ENCODE results near the gene INSYN1.
A peak's percentile ranks its signal among the peaks of the same experiment; 100 is the strongest.

The INSYN1 gene, protein sequence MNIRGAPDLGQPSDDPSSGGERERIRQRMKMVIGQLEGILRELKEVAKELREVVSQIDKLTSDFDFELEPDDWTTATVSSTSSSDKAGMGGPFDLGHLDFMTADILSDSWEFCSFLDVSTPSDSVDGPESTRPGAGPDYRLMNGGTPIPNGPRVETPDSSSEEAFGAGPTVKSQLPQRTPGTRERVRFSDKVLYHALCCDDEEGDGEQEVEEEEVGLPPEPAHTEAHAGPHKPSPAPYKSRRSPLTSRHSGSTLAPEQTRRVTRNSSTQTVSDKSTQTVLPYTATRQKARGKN

DNA sequence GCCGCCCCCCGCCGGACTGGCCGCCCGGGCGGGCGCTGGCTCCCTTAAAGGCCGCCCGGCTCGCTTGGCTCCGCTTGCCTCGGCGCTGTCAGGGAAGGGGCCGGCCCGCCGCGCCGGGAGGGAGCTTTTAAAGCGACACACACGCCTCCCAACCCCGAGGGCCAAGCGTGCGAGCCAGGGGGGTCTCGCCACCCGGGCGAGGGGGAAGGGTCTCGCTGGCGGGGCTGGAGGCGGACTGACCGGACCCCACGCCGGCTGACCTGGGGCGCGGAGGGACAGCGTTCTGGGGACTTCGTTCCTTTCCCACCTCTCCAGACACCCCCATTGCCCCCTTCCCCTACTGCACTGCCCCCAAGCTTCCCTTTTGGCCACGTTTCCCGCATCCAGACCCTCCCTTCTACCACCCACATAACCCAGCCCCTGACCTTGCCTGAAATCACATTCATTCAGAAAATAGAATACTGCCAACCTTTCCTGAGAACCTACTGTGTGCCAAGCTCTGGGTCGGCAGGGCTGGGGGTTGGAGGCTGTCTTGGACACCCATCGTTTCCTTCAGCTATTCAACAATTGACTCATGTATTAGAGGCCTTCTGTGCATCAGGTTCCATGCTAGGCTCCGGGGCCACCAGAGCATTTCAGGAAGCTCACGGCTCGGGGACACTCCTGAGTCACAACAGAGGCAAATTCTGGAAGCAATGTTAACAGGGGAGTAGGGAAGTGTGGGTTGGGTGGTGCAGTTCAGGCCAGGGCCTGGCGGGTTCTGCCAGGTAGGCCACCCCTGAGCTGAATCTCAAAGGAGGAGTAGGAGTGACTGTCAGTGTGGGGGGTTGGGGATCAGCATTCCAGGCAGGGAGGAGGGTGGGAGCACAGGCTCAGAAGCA lies at the start of gene INSYN1:
TSS of gene INSYN1 (minus strand) at position 102 of the 881 bp plus-strand sequence. CDS start 2,221 bp downstream, outside the sequence.
- H3K4me3 ChIP-seq (ENCODE audit: low read depth, low read length) = peak within 1 kb of the TSS; percentile 49
- TF ChIP-seq, protein P1, sequence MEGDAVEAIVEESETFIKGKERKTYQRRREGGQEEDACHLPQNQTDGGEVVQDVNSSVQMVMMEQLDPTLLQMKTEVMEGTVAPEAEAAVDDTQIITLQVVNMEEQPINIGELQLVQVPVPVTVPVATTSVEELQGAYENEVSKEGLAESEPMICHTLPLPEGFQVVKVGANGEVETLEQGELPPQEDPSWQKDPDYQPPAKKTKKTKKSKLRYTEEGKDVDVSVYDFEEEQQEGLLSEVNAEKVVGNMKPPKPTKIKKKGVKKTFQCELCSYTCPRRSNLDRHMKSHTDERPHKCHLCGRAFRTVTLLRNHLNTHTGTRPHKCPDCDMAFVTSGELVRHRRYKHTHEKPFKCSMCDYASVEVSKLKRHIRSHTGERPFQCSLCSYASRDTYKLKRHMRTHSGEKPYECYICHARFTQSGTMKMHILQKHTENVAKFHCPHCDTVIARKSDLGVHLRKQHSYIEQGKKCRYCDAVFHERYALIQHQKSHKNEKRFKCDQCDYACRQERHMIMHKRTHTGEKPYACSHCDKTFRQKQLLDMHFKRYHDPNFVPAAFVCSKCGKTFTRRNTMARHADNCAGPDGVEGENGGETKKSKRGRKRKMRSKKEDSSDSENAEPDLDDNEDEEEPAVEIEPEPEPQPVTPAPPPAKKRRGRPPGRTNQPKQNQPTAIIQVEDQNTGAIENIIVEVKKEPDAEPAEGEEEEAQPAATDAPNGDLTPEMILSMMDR (IDR thresholded peaks at IDR 0.05; ENCODE audit: insufficient read depth, low read length, missing control alignments) = no peak
- ChIA-PET POLR2A (interaction anchor here (0.5 to 0.6 kb wide), 2 partner anchors 10 to 1523 kb away, joined by 3 read pairs; no protein-coding TSS in a partner anchor), CTCF (interaction anchor here (1.1 to 1.5 kb wide), 4 partner anchors 33 to 1440 kb away, joined by 3 read pairs; no protein-coding TSS in a partner anchor)
- DNase-seq (ENCODE audit: low read depth, low spot score) = no peak

DNA sequence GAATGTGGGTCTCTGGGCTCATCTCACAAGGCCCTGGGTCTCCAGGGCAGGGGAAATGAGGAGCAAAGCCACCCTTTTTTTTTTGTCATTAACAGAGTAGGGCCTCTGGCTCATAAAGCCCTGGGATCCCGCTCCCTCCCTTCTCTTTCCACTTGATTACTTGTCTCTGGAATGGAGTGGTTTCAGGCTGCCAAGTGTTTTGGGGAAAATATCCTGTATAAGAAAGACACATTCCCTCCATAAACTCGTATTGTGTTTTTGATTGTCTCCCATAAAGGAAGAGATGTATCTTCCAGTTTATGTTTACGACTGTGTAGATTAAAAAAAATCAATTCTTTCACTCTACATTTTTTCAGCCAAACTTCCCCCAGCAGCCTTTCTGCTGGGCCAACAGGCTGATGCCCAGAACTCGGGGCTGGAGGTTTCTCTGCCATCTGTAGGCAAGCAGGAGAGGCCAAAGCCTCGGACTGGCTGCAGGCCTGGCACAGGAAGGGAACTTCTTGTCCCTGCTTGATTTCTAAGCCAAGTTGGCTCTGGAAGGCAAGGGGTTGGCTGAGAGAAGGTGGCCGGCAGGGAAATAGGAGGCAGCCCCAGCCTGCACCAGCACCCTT lies 49.4 kb upstream of the INSYN1 start:
- no peak for DNase-seq (ENCODE audit: low read depth, low spot score)
- POLR2A ChIA-PET = no interaction called here
- CTCF ChIA-PET = no interaction called here
- H3K4me3 ChIP-seq (ENCODE audit: low read depth, low read length) = no peak overlapping the region
- TF ChIP-seq, protein P1 (IDR thresholded peaks at IDR 0.05; ENCODE audit: insufficient read depth, low read length, missing control alignments) = no peak

DNA sequence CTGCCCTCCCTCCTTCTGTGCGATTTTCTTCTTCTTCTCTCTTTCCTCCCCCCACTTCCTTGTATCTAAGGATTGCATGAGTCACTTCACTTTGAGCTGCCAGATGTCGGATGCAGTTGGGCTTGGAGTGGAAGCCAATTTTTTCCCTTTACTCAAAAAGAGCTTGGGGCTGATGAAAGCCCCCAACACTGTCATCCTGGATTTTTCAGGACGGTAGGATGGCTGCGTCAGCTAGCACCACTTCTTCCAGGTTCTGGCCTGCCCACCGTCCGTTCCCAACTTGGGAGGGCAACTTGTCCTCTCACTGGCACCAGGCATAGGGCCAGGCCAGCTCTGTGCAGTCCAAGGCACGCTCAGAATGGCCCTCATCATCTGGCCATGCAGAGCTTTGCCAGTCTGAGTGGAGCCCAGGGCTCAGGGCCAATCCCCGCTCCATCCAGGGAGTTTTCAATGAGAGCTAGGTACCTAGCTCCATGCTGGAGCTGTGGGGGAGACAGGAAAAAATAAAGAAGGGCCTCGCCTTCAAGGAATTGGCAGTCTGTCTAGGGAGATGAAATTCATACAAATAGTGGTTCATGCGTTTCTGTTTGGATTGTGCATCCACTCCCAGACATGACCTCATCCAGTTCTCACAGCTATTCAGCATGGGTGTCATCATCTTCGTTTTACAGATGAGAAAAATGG lies 47.7 kb upstream of the INSYN1 start:
- DNase-seq (ENCODE audit: low read depth, low spot score) = peak; percentile 50
- TF ChIP-seq, protein P1 (IDR thresholded peaks at IDR 0.05; ENCODE audit: insufficient read depth, low read length, missing control alignments) = no peak
- ChIA-PET CTCF (interaction anchor here (0.7 to 1.7 kb wide), 6 partner anchors 8 to 164 kb away, joined by 3 to 5 read pairs (median 3); no protein-coding TSS in a partner anchor), POLR2A (no interaction called here)
- no peak overlapping the region; the same call in 1 of the 2 replicates for H3K4me3 ChIP-seq (ENCODE audit: low read depth, low read length)

DNA sequence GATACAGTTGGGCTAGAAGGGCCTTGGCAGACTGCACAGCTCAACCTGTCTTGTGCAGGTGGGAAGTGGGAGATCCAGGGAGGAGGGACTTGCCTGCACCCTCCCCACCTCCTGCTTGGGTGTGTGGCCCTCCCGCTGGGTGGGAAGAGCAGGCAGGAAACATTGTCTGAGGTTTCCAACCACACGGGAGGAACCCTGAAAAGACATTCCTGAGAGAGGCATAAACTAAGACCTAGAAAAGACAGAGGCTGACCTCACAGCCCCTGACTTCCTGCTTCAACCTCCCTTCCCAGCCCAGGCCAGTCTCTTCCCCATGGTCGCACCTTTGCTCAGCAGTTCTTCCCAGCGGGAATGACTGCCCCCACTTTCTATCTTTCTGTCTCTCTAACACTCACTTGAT lies 46.3 kb upstream of the INSYN1 start:
- DNase-seq (ENCODE audit: low read depth, low spot score) = no peak
- POLR2A ChIA-PET = no interaction called here
- CTCF ChIA-PET = interaction anchor here (1.4 kb wide), 1 partner anchor 19 kb away, joined by 3 read pairs; no protein-coding TSS in a partner anchor
- TF ChIP-seq, protein P1 (IDR thresholded peaks at IDR 0.05; ENCODE audit: insufficient read depth, low read length, missing control alignments) = no peak
- H3K4me3 ChIP-seq (ENCODE audit: low read depth, low read length) = no peak overlapping the region

DNA sequence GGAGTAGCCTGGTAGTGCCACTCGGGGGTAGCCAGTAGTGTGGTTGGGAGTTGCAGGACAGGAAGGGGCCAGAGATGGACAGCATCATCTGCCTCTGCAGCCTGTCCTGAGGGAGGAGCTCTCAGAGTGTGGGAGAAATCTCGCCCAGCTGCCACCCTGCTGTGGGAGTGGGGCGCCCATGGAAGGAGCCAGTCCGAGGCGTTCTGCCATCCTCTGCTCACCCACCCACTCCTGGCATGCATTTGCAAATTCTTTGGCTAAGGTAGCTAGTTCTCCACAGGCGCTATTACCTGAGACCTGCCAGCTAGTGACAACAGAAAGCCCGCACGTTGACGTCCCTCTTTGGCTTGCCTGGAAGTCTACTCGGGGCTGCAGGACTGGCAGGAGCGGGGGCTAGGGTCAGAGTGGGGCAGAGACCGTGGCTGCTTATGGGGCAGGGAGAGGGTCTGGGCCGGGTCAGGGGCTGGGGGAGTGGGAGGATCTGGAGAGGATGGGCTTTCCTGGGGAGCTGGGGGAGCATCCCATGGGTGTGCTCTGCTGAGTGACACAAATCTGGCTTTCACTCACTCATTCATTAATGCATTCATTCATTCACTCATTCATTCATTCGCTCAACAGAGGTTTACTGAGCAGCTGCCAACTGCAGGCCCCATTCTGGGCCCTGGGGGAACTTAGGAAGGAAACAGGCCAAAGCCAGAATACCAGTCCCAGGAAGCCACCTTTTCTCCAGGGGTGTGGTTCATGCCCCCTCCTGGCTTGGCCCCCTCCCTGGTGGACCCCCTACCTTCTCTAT lies 44.4 kb upstream of the INSYN1 start:
- TF ChIP-seq, protein P1 (IDR thresholded peaks at IDR 0.05; ENCODE audit: insufficient read depth, low read length, missing control alignments) = no peak
- no peak for DNase-seq (ENCODE audit: low read depth, low spot score)
- POLR2A ChIA-PET = no interaction called here
- H3K4me3 ChIP-seq (ENCODE audit: low read depth, low read length) = no peak overlapping the region
- CTCF ChIA-PET = interaction anchor here (1.0 kb wide), 1 partner anchor 121 kb away, joined by 3 read pairs; no protein-coding TSS in a partner anchor
